HG03442 (cell line): ENCODE data around the gene E2F4.

Experiments
- ATAC-seq: cut with Tn5 transposase; IDR thresholded peaks from one replicate; pipeline ENCODE4 v1.9.1; 2021; ENCODE audit warnings: mild to moderate bottlenecking, moderate library complexity; ENCODE audit not compliant: unreplicated experiment

Gene E2F4

DNA sequence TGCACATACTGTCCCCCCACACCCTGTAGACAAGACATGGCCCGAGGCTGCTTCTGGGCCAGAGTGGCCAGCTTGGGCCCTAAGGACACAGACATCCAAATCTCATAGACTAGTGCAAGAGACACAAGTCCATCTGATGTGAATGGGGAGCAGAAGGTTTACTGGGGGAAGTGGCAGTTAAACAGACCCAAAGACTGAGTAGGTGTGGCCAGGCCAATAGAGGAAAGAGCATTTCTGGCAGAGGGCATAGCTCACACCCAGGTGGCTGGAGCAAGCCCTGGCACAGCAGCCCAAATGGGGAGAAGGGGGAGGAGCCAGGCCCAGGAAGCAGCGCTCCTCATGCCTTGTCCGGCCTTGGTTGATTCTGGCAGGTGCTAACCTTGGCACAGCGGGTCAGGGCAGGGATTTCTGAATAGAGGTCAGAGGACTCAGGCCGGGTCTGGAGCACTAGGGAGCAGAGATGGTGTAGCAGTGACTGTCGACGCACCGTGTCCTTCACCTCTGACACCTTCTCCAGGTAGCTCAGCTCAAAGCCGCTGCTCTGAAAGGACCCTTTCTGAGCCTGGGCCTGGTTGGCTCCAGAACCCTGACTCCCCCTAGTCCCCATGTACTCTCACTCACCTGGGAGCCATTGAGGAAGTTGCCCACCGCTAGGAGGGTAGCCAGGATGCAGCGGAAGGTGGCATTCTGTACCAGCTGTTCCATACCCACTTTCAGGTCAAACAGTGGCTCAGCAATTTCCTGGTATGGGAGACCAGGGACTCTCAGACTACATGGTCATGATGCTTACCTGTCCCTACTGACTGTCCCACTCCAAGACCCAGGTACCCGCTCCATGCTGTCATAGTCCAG is 39.1 kb downstream of the E2F4 start:
- no peak for ATAC-seq

- ATAC-seq: no peak
These were observed 41.6 kb downstream of the E2F4 start for GRCh38 chr16:67233596-67233995.

DNA sequence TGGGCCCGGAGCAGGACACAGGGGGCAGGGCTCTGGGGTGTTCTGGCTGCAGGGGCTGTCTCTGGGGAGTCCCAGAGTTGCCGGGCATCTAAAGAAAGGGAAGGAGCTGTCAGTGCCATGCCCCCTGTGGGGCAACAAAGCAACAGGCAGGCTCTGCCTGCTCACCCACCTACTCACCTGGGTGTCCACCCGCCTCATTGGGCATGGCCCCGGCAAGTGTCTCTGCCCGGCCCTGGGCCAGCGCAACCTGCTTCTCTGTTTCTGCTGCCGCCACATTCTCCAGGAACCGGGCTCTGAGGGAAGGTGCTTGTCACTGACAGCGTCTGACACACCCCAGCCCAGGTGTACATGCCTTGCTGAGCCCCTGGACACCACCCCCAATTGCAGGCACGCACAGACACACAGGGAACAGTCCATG is 42.2 kb downstream of the E2F4 start:
- ATAC-seq: no peak

DNA sequence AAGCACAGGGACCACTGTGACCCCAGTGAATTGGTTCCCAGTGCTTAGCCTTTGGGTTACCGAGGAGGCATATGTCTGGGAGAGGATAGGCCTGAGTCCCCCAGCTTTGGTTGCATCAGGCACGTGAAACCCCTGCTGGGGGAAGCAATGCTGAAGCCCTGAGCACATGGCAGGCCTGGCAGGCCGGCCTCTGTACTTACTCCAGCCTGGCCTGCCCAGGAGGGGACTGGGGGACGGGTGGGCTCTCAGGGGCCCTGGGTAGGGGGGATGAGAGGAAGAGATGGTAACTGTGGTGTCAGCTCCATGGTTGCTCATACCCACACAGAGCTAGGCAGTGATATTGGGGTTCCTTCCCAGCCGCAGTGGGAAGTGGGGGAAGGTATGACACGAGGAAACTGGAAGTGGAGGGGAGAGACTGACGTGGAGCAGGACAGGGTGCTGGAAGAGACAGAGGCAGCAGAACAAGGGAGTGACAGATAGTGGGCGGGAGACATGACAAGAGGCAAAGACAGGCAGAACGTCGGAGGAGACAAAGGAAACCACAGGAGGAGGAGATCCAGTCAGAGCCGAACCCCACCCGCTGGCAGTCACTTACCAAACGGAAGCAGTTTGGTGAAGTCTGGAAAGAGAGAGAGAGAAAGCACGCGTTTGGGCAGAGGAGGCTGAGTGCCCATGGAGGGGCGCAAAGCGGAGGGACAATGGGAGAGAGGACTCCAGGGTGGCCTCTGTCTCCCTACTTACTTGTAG is 44.0 kb downstream of the E2F4 start:
- ATAC-seq: no peak

DNA sequence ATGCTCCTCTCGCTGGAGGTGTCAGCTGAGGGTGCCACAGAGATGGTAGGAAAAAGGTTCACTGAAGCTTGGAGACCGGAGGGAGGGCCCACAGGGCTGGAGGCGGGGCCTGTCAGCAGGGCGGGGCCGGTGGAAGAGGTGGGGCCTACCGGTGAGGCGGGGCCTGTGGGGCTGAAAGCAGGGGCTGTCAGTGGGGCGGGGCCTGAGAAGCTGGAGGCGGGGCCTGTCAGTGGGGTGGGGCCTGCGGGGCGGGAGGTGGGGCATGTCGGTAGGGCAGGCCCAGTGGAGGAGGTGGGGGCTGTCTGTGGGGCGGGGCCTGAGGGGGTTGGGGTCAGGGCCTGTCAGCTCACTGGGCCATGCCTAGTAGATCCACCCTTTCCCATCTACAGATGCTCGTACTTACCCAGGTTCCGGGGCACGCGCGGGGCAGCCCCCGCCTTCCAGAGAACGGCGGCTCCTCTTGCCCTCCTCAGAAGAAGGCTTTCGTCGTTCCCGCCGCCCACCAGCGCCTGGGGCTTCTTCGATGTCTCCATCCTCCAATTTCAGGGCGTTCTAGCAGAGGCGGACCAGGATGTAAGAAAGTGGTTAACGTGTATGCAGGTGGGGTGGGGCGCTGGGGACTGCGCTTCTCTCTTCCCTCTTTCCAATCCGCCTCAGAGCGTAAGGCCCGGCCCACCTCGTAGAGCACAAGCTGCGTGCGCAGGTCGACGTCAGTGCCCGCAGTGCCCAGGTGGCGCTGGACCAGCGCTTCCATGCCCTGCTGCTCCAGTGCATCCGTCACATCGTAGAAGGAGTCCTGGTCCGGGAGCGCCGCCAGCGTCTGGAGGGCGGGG is 44.8 kb downstream of the E2F4 start:
- ATAC-seq: no peak

DNA sequence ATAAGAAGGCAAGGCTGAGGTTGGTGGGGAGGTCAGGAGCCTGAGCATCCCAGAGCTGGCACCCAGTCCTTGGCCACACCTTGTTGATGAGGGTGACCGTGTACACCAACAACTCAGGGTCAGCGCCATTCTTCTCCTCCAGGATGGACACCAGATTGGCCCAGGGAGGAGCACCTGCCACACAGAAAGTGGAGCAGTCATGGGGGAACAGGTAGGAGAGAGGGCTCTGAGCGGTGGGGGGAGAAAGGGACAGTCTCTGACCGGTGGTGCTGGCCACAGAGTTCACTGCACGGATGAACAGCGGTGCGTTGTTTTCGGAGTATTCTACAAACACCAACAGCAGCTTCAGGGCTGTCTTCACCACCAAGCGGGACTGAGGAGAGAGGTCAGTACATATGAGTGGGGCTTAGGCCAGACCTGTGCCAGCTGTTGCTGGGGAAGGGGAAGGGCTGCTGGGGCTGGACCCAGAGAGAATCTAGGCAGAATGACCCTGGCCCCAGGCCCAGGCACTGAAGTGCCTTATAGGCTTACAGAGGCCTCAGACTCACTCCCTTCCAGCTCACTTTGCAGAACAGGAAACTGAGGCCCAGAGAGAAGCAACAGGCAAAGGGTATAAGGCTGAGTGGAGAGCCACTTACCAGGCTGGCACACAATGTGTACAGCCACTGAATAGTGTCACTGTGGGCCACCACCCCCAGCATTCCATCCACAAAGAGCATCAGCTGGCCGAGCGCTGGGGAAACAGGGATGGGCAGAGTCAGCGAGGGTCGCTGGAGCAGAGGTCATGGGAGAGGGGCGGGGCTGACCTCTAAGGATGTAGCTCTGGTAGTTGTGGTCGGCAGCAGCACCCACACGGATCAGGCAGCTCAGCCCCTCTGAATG is 45.7 kb downstream of the E2F4 start:
- ATAC-seq: no peak

- ATAC-seq: no peak
These were observed 46.3 kb downstream of the E2F4 start for GRCh38 chr16:67238278-67238575.

DNA sequence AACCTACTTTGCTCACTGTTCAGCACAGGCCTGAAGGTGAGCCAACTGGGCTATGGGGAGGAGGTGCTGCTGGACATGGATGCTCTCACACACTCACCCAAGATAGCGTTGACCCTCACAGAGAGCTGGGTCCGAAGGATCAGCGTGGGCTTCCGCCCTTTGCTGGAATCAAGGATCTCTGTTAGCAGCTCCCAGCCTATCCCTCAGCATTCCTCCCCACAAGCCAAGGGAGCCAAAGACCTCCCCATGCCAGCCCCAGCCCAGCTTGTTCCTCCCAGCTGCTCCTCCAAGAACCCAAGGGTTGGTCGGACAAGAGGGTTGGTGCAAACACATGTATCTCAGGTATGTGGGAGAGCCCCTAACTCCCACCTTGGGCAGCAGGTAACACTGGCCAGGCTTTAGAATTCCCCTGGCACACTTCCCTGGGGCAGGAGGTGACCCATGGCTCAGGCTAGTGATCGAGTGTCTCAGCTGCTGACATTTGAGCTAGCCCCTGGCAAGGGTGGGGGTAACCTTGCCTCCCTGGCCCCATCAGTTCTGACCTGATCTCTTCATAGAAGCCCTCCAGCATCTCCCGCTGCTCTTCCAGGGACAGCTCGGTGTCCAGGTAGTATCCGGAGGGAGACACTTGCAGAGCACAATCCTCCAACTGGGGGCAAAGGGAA is 47.0 kb downstream of the E2F4 start:
- no peak for ATAC-seq

DNA sequence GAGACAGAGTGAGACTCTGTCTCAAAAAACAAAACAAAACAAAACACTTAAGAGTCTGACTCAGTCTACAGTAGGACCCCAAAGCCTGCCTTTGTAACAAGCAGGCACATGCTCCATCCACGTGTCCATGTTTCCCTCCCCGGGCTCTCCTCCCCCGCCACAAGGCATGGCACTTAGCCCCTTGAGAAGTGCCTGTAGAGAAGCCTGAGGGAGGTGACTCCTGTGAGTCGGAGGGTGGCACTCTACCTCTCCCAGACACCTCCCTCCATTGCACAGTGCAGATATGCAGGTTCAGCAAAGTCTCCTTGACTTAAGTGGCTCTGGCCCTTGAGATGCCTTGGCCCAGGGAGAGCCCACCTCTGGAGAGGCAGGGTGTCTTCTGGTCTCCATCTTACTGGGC is 48.6 kb downstream of the E2F4 start:
- ATAC-seq: no peak

GRCh38 chr16:67241008-67241900 is 49.3 kb downstream of the E2F4 start:
- no peak for ATAC-seq

DNA sequence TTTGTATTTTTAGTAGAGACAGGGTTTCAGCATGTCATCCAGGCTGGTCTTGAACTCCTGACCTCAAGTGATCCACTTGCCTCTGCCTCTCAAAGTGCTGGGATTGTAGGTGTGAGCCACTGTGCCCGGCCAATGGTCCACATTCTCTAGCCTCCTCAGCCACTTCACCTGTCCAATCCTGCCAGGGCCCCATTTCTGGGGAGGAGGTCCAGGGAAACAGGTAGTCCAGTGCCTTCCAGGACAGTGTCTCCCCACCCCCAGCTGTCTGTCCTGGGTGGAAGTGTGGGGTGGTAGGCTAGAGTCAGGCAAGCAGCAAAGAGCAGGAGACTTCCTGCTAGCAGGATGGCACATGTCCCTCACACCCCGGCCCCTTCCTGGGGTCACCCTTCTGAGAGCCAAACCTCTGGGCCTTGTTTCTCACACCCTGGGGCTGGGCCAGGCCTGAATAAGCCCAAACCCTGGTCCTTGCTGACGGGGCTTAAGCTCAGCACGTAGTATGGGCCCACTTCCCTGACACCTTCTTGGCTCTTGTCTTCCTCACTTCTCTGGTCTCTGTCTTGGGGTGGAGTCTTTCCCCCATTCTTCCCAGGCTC is 50.3 kb downstream of the E2F4 start:
- ATAC-seq: no peak

- no peak for ATAC-seq
These were observed 51.5 kb downstream of the E2F4 start for GRCh38 chr16:67243481-67243880.

DNA sequence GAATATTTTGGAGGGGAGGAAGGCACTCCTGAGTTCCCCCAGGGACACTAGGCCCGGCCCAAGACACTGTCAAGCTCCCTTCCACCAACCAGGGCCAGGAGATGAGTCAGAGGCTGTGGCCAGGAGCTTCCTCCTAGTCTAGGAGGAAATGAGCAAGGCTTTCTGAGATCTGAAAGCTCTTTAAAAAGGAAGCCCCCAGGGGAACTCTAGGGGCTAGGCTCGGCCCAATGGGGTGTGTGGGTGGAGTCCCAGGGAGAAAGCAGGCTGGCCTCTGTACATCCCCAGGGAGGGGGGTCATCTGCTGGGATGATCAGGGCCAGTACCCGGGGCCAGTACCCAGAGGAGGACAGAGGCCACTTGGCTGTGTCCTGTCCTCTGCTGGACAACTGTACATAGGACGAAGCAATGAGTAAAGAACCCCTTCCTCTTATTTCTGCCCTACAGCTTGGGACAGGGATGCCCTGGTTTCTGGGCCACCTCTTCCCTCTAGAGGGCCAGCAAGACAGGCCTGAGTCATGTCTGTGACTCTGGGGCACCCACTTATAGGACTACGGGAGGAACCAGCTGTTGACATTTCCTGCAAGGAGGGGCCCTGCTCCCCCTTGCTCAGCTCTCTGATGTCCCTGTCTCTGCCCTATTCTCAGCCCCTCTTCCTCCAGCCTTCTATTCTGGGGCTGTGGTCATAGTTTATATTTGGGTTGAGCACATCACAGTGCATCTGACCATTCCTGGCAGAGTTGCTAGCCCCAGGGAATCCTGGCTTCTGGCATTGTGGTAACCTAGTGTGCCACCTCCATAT is 52.6 kb downstream of the E2F4 start:
- ATAC-seq: peak; percentile 49

- ATAC-seq: no peak
These were observed 53.2 kb downstream of the E2F4 start for GRCh38 chr16:67245186-67245585.

GRCh38 chr16:67245674-67246080 is 53.7 kb downstream of the E2F4 start:
- no peak for ATAC-seq

DNA sequence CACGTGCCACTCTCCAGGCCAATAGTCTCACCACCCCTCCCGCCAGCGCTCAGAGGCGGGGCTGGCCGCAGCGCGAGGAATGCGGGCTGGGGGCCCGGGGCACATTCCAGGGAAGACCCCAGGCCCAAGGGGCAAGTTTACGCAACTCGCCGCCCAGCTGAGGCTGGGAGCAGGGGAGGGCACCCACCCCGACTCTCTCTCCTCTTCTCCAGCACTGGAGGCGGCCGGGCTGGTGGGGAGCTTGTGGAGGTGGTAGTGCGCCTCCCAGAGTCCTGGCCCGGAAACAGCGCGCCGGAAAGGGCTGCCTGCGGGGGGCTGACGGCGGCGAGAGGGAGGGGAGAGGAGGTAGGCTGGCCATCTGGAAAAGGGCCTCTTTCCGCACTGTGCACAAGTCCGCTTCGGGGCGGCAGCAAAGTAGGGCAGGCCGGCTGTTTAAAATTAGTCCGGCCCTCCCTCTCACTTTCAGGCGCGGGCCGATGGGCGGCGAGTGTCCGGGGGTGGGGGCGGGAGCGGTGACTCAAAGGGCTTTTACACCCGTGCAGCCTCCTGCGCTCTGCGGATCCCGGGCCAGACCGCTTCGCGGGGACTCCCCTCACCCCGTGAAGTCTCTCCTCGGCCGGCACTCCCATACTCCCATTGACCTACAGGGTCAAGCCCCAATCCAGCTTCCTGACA is 54.3 kb downstream of the E2F4 start:
- ATAC-seq: peak; percentile 18

DNA sequence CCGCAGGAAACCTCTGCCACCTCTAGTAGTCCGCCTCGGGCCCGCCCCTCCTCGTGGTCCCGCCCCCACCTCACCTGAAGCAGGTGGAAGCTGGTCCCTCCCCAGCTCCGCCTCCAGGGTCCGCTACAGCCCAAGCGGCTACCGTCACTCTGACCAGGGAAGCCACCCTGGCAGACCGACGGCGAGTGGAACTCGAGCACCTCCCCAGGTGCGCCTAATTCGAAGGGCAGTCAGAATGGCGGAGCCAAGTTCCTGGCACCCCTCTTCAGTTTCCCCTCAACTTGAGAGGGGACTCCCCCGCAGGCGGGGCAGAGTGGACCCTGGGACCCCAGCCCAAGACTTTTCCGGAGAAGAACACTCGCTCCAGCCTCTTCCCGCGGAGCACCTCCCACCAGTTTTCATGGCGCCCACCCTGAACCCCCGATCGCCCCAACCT is 54.8 kb downstream of the E2F4 start:
- peak; percentile 2 for ATAC-seq
